Stimulated activated CD8-positive, alpha-beta memory T cell treated with anti-CD3 and anti-CD28 coated beads, Interleukin-4, amount 100 ng/mL, for 1 hour (primary cell): Measurements from ENCODE around the gene SORCS2.

Experiments used
- DNase-seq, 2 donors: peaks; one replicate each; pipeline ENCODE4 v3.0.0-alpha.2; 2020; ENCODE audit warnings: low read depth in 2 of 2, low spot score in 1 of 2

SORCS2 gene

DNA sequence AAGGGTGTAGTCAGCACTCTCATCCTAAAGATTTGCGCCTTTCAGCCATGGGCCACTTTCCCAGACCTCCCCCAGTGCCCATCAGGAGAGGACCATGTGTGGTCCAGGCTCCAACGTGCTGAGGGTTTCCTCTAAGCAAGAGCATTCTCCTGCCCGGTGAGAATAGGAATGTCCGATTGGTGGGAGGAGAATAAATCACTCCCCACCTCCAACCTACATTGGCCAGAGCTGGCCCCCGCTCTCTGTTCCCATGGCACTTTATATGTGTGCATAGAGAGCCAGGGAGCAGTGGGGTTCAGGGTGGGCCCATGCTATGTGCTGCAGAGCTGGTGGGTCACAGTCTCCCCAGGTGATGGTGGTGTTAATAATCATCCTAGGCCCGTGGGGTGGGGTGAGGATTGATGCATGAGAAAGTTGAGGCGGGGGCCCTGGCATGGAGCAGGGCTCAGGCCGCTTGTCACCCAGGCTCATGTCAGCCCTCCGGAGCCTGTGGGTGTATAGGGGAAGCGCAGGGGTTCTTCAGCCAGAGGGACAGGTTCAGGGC, 6.8 kb upstream of the SORCS2 start:
- no peak for DNase-seq

DNA sequence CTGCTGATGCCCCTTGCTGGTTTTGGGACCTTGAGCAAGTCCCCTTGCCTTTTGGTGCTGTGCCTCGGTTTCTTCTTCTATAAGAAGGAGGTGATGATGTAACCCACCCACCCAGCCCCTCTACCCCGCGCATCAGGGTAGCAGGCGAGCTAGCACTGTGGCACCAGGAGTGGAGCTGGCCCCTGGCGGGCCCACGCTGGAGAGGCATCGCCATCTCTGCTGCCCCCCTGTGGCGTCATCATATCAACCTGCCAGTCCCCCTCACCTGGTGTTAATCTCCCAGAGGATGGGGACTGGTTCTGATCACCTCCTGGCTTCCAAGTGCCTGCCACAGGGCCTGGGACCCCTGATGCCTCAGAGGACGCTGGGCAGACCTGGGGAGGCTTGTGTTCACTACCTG, 6.3 kb upstream of the SORCS2 start:
- DNase-seq = no peak

DNA sequence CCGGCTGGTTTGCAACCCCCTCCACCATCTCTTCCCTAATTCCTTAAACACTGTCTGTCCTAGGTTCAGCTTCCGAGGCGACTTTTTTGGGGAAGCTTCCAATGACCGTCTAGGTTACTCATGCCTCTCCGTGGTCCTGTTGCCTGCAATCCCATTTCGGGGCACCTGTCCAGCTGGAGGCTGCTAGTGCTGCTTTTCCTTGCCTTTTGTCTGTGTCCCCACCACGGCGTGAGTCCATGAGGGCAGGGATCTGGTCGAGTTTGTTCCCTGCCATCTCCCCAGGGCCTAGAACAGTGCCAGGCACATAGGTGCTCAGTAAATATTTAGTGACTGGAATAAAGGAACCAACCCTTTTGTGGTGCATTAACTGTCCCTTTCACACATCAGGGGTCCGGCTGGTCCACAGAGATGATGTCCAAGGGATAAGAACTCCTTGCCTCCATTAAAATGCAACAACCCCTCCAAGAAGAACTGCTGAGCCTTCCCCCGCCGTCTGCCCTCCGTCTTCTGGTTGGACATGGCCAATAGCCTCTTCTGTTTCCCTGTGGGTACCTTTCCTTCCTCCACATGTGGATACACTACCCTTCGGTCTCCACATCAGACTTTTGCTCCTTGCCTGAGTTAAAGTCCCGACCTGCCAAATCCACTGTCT, 5.7 kb upstream of the SORCS2 start:
- DNase-seq = no peak

DNA sequence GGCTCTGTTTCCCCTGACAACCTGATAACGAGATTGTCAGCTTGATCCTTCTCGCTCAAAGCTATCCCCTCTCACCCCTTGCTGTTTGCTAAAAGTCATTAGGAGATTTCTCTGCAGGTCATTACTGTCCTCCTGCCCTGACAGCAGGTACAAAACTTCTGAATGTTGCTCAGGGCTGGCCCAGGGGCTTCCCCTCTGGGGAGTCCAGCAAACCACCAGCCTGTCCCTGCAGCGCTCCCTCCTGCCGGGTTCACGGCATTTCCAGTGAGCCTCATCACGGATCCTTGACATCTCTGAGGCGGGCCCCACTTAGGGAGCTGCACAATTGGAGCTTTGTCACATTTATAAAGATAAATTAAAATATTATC, 5.2 kb upstream of the SORCS2 start:
- no peak for DNase-seq

DNA sequence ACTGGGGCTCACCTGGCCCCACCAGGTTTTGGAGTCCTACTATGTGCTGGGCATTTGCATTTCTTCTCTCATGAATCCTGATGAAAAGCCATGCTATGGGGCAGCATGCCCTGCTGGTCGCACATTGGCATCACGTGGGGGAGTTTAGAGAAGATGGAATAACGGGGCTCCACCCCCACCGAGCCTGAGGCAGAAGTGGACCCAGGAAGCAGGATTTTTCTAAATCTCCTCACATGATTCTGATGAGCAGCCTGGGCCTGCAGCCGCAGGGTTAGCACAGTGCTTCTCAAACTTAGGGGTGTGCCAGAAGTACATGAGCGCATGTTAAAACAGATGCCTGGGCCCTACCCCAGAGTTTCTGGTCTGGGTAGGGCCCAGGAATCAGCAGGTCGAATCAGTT, 4.6 kb upstream of the SORCS2 start:
- no peak for DNase-seq

DNA sequence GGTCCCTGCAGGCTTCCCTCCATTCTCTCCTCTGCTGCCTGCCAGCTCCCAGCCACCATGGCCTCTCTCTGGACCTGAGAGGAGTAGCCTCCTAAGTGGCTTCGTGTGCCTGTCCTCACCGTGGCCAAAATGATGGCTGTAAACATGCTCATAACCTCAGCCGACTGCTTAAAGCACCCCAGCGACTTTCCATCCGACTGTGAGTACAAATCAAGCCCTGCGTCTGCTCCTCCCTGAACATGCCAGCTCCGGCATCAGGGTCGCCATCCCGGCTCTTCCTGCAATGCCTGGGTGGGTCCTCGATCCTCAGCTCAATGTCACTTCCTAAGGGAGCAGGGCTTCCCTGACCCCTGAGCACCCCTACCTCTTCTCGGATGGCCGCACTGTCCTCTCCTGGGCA, 3.3 kb upstream of the SORCS2 start:
- DNase-seq = no peak

DNA sequence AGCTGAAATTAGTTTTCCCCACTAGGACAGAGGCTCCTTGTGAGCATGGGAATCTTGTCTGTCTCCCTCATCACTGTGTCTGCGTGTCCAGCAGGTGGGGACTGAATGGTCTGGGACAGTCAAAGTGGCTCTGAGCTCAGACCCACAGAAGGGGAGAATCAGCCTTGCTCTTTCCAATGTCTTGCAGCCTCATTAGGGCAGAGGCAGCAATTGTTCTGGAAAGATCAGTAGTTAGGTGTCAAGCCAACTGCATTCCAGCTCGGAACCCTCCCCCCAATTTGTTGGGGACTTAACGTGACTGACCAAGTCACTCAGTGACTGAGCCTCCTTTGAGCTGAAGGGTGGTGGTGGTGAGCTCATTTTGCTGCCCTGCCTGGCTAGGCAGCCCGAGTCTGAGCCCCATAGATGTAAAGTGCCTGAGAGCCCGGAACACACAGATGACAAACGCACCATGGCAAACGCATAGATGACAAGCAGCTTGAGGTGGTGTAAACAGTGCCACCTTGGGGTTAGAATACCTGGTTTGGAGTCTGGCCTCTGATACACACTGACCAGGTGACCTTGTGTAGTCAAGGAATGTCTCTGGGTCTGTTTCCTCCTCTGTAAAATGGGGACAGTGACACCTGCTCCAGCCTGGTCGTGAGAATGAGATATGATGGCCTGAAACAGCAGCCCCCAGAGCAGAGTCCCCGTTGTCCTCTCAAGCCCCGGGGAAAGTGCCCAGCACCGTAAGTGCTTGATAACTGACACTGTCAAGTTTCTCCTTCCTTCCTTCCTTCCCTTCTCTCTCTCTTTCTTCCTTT, 2.7 kb upstream of the SORCS2 start:
- DNase-seq = no peak

DNA sequence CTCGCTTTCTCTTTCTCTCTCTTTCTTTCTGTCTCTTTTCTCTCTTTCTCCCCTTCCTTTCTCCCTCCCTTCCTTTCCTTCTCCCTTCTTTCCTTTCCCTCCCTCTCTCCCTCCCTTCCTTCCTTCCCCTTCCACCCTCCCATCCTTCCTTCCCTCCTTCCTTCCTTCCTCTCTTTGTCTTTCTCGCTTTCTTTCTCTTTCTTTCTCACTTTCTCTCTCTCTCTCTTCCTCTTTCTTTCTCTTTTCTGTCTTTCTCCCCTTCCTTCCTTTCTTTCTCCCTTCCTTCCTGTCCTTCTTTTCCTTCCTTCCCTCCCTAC, 2.1 kb upstream of the SORCS2 start:
- DNase-seq = no peak

DNA sequence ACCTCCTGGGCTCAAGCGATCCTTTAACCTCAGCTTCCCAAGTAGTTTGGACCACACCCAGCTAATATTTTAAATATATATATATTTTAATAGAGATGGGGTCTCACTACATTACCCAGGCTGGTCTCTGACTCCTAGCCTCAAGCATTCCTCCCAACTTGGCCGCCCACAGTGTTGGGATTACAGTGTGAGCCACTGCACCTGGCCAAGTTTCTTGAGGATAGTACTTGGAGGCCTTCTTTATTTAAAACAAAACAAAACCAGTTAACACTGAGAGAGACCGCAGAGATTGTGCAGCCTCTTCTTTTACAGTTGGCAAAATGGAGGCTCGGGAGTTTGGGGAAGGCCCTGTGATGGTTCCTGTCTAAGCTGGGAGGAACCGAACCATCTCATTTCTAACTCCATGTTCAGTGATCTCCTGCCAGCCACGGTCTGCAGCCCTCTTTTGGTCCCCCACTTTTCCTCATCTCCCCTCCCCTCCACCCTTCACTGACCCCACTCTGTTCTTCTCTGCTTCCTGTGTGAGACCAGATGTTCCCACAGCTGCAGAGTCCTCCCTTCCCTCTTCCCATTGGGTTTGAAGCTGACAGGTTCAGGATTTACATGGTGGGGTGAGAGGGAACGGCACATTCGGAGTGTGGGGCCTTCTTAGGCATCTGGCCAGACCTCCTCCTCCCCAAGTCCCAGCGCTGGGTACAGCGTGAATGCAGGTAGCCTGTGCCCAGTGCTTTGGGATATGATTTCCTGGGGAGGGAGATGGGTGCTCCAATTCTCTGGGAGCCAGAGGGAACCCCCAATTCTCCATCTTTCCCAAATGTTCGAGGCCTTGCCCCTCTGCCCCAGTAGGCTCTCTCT, 1.4 kb upstream of the SORCS2 start:
- DNase-seq = no peak

DNA sequence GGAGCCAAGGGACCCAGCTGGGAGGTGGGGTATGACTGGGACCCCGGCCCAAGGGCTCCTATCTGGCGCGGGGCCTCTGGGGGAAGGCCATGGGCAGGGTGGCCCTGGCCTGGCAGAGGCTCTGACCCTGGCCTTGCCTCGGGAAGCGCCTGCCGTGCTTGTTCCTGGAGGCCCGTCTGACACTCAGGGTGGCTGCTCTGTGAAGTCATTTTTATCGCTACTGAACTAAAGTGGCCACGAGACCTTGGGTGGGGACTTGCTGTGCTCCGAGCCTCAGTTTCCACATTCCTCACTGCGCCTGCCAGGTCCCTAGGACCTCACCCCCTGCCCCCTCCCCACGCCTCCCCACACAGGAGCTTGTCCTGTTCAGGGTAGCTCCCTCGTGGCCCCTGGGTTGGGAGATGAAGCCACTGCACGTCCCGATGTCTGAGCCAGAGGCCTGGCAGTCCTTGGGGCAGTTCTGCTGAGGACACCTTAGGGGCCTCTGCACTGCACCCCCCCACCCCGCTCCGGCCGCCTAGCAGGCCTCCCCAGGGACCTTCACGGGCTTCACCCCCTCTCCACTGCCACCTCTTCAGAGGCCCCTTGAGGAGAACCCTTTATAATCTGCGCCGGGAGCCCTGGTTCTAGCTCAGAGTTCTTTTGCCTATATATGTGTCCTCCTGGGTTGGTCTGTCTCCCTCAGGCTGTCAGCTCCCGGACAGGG, 639 bp upstream of the SORCS2 start:
- DNase-seq = no peak

DNA sequence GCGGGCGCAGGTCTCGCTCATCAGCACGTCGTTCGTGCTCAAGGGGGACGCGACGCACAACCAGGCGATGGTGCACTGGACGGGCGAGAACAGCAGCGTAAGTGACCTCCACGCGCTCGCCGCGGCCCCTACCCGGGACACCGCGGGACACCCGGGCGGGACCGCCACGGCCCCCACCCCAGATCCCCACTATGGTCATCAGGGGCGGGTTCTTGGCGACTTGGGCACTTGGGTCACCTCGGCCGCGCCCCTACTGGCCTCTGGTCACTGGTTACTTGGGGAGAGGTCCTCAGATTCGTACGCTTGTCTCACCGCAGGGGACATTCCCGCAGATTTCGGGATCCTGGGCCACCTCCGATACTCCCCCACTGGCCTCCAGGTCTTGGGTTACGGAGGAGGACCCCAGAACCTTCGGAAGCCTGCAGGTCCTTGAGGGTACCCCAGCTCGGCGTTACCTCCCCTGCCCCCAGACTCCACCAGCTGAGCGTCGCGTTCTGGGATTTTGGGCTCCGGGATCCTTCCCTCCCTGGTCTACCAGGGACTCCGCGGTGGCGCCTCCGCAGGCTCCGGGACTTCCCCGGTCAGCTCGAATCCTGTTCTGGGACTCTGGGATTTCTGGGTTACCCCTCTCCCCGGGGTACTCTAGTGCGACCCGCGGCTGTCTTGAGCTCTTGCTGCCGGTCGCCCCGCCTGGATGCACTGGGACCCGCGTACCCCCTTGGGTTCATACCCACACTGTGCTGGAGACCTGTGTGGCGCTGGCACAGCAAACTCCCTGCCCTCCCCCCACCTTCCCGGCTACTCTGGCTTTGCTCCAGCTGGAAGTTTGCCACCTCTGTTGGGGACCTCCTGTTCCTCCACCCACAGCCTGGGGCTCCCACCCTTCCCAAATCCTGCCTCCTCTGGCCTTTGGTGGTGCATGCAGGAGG, 956 bp downstream of the SORCS2 start:
- DNase-seq = no peak

DNA sequence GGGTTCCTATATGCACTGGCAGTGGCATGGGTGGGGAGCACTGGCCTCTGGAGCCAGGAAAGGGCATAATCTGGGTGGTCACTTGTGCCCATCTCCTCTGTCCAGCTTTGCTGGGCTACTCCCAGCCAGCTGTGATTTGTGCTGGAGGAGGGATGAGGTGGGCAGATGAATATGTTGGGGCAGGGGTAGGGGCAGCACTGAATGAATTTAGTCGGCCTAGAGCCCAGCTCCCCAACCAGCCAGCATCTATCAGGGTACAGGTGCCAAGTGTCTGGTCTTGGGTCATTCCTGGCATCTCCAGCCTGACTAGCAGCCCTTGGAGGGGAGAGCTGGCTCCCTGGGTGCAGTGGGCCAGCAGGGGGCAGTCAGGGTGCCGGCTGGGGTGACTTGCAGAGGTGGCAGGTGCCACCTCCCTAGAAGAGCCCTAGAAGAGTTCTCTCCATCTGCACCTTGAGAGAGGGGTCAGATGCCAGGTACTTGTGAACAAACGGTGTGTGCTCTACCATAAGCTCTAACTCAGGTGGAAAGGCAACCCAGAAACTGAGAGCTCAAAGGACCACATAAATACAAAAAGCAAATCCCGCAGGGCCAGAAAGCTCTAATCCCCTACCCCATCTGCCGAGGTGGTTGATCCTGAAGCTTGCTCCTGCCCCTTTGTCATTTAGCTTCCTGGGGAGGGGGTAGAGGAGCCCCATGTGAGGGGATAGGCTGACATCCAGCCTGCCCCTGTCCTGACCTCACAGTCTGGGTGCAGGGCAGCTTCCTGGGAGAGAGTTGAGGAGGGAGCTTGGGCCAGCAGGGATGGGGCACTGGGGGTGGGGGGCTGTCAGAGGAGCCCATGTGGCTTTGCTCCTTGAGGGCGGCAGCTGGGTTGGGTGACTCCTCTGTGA, 2.2 kb downstream of the SORCS2 start:
- no peak for DNase-seq

DNA sequence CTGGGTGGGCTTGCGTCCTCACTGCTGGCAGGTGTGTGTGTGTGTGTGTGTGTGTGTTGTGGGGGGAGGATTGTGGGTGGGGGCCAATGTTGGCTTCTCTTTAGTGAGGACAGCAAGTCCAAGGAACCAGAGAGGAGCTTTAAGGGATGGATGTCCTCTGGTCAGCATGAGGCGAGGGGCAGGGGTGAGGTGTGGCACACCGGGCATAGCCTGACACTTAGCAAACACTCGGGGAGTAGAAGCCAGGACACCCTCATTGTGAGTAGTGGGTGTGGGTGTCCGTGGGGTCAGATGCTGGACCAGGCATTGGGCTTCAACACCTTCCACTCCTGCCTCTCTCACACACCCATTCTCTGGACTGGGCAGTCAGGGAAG, 2.8 kb downstream of the SORCS2 start:
- DNase-seq = no peak

DNA sequence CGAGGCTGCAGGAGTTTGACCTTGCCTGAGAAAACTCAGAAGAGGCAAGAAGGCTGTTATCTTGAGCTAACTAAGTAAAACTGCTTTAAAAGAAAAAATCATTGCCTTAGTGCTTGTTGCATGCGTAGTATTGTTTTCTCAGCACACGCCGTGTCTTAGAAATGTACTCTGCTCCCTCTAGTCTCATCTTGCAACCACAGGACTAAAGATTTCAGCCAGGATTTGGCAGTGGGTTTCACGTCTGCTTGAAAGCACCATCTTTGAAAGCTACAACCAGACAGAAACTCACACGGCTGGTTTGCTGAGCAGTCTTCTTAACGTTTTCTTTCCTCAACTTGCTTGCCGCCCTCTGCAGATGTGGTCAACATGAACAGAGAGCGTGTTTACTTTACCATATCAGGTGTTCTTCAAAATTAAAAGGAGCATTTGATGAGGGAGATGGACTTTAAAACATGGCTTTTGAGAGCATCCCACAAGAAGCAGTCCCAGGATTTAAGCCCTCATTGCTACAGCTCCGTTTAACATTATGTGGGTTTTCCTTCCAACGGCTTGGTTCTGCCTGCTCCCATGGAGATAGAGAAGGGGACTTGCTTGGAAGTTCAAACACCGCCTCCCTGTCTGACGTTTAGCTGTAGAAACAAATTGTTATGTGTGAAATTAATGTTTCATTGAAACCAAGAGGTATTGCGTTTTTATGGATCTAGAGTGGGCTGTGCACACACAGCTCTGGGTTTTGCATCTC, 3.4 kb downstream of the SORCS2 start:
- no peak for DNase-seq

DNA sequence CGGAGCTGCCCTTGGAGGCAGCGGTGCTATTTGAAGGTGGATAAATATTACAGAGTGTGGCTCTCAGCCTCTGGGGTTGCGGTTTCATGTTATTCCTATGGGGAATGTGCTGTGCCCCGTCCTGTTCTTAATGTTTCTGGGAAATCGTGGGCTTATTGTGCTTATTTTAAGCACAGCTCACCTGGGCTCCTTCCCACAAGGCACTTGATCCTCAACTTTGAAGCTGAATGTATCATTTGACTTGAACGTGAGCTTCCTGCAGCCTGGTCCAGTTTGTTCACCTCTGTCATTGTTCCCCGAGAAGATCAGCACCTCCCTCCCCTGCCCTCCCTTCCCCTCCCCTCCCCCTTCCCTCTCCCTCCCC, 3.9 kb downstream of the SORCS2 start:
- DNase-seq = no peak

DNA sequence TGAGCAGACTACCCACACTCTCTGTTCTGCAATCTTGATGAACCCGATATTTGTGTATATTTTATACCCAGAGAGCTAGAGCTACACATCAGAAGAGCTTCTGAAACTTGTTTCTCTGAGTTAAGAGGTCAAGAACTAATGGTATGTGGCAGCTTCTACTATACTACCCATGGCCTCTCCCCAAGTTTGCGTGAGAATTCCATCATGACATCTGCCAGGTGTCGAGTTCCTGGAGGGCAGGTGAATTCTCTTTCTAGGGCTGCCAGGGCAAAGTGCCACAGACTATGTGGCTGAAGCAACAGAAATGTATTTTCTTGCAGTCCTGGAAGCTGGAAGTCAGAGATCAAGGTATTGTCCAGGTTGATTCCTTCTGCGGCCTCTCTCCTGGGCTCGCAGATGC, 4.4 kb downstream of the SORCS2 start:
- no peak for DNase-seq

DNA sequence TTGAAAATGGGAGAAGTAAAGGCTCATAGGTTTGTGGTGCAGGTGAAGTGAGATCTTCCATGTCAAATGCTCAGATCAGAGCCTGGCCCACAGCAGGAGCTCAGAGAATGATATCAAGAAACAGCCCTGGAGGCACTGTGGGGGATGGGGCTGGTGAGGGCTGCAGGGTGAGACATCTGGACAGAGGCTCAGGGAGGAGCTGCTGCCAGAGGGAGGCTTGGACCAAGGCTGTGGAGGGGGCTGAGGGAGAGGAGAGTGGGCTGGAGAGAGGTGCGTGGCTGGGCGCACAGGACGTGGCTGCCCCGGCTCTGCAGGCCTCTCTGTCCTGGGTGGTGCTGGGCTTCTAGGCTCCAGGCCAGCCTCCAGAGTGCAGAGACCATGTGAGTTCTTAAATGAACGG, 5.6 kb downstream of the SORCS2 start:
- no peak for DNase-seq

DNA sequence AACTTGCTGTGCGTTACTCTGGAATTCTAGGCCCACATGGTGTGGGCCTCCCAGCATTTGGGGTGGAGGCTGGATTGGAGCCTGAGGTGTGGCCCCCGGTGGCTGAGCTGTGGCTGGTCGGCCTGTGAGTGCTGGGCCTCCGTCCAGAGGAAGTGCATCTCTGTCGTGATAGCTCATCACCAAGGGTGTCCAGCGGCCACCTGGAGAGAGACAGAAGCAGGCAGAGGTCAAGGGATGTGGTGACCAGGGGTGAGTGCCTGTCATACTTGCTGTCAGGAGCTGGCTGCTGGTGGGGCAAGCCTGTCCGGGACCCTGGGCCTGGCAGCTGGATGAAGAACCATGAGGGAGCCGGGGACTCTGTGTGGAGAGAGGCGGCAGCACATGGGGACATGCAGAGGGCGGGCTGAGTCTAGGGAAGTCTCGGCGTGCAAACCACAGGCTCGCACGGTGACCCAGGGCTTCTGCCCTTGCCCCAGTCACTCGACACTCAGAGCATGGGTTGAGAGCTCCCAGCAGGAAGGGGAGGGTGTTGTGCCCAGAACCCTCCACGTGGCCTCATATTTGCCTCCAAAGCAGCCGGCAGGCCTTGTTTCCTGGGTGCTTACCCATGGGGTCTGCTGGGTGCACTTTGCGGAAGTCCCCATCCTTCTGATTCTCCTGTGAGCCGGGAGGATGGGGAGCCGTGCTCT, 6.2 kb downstream of the SORCS2 start:
- no peak for DNase-seq
